Endothelial cell of umbilical vein (primary cell): ENCODE measurements around the gene MSL1.

ENCODE experiments used
- EZH2 ChIP-seq: IDR thresholded peaks from 2 replicates; pipeline ENCODE4 v1.6.1; 2012; ENCODE audit warnings: borderline replicate concordance, low read depth, mild to moderate bottlenecking, moderate library complexity, low read length, inconsistent platforms; ENCODE audit not compliant: severe bottlenecking
- MAX ChIP-seq: IDR thresholded peaks from 2 replicates; pipeline ENCODE4 v1.6.1; 2011; ENCODE audit not compliant: insufficient read depth, insufficient read length

GRCh38 chr17:40106760-40107521, 14.8 kb upstream of the MSL1 start:
- TF ChIP-seq EZH2, result no peak
- no peak for TF ChIP-seq MAX
